ENCODE data around the gene SLC41A3. TPM values are rescaled to one million over a fixed set of nuclear protein-coding genes. Genes with fewer than 3 reads are reported as not detected.

SLC41A3 gene
- total RNA-seq, 4 donors from 2014 or later: 34.5 to 62.3 (median 37.9) TPM

DNA sequence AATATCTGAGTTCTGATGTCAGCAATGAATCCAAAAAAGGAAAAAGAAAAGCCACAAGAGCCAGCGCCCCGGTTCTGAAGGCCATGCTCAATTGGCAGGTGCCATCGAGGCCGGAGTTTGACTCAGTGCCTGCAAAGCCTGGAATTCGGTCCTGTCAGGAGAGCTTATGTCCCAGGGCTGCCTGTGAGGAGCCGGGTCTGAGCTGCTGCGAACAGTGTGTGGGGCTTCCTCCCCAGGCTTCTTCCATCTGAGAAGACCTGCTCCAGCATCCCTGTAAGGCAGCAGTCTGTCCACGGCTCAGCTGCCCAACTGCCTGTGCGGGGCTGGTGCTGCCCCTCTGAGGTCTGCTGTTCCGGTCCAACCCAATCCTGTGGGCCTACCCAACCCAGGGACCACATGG, 68.8 kb downstream of the SLC41A3 start:
- TF ChIP-seq, protein P1, sequence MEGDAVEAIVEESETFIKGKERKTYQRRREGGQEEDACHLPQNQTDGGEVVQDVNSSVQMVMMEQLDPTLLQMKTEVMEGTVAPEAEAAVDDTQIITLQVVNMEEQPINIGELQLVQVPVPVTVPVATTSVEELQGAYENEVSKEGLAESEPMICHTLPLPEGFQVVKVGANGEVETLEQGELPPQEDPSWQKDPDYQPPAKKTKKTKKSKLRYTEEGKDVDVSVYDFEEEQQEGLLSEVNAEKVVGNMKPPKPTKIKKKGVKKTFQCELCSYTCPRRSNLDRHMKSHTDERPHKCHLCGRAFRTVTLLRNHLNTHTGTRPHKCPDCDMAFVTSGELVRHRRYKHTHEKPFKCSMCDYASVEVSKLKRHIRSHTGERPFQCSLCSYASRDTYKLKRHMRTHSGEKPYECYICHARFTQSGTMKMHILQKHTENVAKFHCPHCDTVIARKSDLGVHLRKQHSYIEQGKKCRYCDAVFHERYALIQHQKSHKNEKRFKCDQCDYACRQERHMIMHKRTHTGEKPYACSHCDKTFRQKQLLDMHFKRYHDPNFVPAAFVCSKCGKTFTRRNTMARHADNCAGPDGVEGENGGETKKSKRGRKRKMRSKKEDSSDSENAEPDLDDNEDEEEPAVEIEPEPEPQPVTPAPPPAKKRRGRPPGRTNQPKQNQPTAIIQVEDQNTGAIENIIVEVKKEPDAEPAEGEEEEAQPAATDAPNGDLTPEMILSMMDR (IDR thresholded peaks at IDR 0.05): no peak

DNA sequence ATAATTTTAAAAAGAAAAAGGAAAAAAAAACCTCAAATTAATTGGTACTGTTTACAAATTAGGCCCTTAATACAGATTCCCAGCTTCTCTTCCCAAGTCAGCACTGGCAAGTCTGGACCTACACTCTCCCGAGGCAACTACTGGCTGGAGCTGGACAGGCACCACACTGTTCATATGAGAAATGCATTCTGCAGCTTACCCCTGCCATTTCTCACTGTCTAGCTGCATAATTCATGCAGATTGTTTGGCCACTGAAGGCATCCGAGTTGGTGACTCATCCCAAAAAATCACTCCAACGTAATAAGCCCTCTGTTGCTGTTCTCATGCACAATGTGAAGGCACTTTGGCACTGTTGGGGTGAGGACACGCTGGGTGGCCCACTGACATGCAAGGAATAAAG, 69.7 kb downstream of the SLC41A3 start:
- ATAC-seq (ENCODE audit: low FRiP score): no peak

More for the DNA sequence above, 68.8 kb downstream of the SLC41A3 start:
- DNase-seq (ENCODE audit: low spot score) (no peak), ATAC-seq (ENCODE audit: low FRiP score) (no peak)

DNA sequence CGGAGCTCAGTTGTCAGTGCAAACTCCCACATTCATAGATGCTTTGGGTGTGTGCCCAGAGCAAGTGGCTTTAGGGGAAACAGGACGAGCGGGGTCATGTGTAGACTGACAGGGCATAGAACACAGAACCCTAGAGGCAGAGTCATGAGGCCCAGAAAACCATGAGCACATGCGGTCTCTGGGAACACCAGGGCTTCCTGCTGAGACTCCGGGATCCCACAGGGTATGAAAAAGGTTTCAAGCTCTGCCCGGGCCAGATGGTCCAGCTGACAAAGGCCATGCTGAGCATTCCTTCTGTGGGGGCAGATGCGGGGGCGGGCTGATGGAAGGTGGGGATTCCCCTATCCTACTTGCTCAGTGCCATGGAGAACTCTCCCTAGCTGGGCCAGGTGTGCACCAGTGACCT, 70.2 kb downstream of the SLC41A3 start:
- no peak for DNase-seq (ENCODE audit: low spot score)
- TF ChIP-seq, protein P1 (IDR thresholded peaks at IDR 0.05): no peak
- no peak for ATAC-seq (ENCODE audit: low FRiP score)

More for the DNA sequence above, 69.7 kb downstream of the SLC41A3 start:
- TF ChIP-seq, protein P1 (IDR thresholded peaks at IDR 0.05): no peak
- DNase-seq (ENCODE audit: low spot score): no peak

DNA sequence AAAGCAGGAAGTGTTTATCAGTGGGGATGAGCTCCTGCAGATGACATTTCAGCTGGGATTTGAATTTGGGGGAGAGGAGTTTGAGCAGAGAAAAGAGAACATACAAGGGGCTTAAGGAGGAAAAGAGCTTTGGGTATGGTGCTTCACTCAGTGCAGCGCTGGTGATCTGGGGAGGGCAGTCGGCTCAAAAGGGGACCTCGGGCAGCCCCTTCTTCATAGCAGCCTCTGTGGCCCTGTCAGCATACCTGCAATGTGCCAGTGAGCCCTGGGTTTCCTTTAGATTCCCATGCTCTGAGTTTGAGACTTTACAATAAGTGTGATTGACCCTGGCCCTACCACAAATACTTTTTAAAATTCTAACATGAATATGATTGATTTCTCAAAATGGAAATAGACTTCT, 74.7 kb downstream of the SLC41A3 start:
- DNase-seq (ENCODE audit: low spot score) (no peak), ATAC-seq (ENCODE audit: low FRiP score) (no peak)
- TF ChIP-seq, protein P1 (IDR thresholded peaks at IDR 0.05): no peak

DNA sequence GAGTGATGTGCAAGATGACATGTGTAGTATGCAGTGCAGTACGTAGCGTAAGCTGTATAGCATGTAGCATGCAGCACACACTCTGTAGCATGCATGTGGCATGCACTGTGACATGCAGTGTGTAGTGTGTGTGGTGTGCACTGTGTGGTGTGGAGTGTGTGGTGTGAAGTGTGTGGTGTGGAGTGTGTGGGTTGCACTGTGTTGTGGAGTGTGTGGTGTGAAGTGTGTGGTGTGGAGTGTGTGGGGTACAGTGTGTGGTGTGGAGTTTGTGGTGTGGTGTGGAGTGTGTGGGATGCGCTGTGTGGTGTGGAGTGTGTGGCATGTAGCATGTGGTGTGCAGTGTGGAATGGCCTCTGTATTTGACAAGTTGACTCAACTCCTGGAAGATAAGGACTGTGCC, 75.7 kb downstream of the SLC41A3 start:
- ATAC-seq (ENCODE audit: low FRiP score): no peak
- TF ChIP-seq, protein P1 (IDR thresholded peaks at IDR 0.05): no peak
- DNase-seq (ENCODE audit: low spot score): no peak

DNA sequence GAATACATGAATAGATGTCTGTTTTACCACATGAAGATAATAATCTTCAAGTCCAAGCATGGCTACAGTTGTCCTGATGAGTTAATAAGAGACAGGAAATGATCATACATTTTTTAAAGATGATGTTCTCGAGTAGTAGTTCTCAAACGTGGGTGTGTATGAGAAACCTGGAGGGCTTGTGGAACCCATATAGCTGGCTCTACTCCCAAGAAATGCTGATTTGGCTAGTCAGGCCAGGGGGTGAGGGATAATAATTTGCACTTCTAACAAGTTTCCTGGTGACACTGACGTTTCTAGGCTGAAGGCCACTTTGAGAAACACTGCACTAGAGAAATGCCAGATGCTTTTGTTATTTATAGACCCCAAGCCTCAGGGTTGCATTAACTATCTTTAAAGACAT, 78.0 kb downstream of the SLC41A3 start:
- DNase-seq (ENCODE audit: low spot score) (no peak), ATAC-seq (ENCODE audit: low FRiP score) (no peak)
- TF ChIP-seq, protein P1 (IDR thresholded peaks at IDR 0.05): no peak

DNA sequence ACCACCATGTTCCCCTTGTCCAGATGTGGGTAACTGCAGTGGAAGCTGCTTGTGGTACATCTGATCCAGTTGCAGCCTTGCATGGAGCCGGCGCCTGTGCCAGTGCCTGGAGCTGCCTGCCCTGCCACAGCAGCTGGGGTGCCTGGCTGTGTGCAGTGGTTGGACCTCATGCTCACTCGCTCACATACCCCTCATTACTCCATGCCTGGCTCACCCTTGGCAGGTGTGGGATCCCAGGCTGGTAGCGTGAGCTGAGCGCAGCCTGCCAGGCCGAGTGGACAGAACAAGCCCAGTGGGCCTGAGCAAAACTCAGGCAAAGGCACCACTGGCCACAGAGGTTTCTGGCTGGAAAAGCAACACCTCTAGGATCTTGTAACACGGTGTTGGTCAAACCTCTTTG, 79.2 kb downstream of the SLC41A3 start:
- ATAC-seq (ENCODE audit: low FRiP score) (no peak), DNase-seq (ENCODE audit: low spot score) (no peak)
- TF ChIP-seq, protein P1 (IDR thresholded peaks at IDR 0.05): no peak
